GM19467 (cell line): ENCODE measurements around the gene RGS14.

Source experiments
- ATAC-seq: cut with Tn5 transposase; IDR thresholded peaks from one replicate; pipeline ENCODE4 v1.9.1; 2021; ENCODE audit warnings: mild to moderate bottlenecking, moderate library complexity; ENCODE audit not compliant: unreplicated experiment

The RGS14 gene

GRCh38 chr5:177357459-177358351 is at the start of gene RGS14:
RGS14 (plus strand) TSS chr5:177357924; CDS start chr5:177358025, 101 bp downstream.
- ATAC-seq = peak; percentile 78

GRCh38 chr5:177308740-177309139 is 49.0 kb upstream of the RGS14 start:
- ATAC-seq = no peak

GRCh38 chr5:177309351-177310191 is 48.2 kb upstream of the RGS14 start:
- no peak for ATAC-seq

- no peak for ATAC-seq
Measured at GRCh38 chr5:177310332-177310731, 47.4 kb upstream of the RGS14 start.

GRCh38 chr5:177310757-177311391 is 46.9 kb upstream of the RGS14 start:
- ATAC-seq = no peak

- no peak for ATAC-seq
Measured at GRCh38 chr5:177311392-177311722, 46.4 kb upstream of the RGS14 start.

- peak; percentile 57 for ATAC-seq
Measured at GRCh38 chr5:177311723-177312648, 45.7 kb upstream of the RGS14 start, which contains the start of gene MXD3. MXD3 (minus strand) TSS chr5:177311898; CDS start chr5:177311830, 68 bp downstream.

- ATAC-seq = no peak
Measured at GRCh38 chr5:177312649-177313181, 45.0 kb upstream of the RGS14 start.

GRCh38 chr5:177313561-177314259 is 44.0 kb upstream of the RGS14 start:
- ATAC-seq = no peak

- ATAC-seq = no peak
Measured at GRCh38 chr5:177314376-177315342, 43.1 kb upstream of the RGS14 start.

GRCh38 chr5:177315411-177315810 is 42.3 kb upstream of the RGS14 start:
- no peak for ATAC-seq

GRCh38 chr5:177316005-177316404 is 41.7 kb upstream of the RGS14 start:
- ATAC-seq = no peak

- ATAC-seq = no peak
Measured at GRCh38 chr5:177317959-177318377, 39.8 kb upstream of the RGS14 start.

- ATAC-seq = no peak
Measured at GRCh38 chr5:177319913-177320588, 37.7 kb upstream of the RGS14 start.

- no peak for ATAC-seq
Measured at GRCh38 chr5:177320879-177321278, 36.8 kb upstream of the RGS14 start.

GRCh38 chr5:177325868-177326381 is 31.8 kb upstream of the RGS14 start:
- ATAC-seq = no peak
